Liver (tissue), 9 donors: ENCODE results near the gene CCR2. TPM values are rescaled to one million over a fixed set of nuclear protein-coding genes. Genes with fewer than 3 reads are reported as not detected.
"Not testable (repeated sequence)": the region's sequence is repeated elsewhere in the genome, so short reads cannot be mapped to it uniquely, and the experiment has no call there.

Experiments used
- DNase-seq: peaks from one replicate; pipeline ENCODE4 v3.0.0-alpha.2; 2017; ENCODE audit warnings: low spot score
- H3K27ac ChIP-seq, 2 donors: one replicate each; pipeline ENCODE4 v1.7.0; 2013; ENCODE audit warnings: inconsistent platforms in 2 of 2, low read length in 2 of 2, control low read depth in 1 of 2, low read depth in 1 of 2, mild to moderate bottlenecking in 1 of 2
- H3K27me3 ChIP-seq, 4 donors: one replicate each; pipeline versions ENCODE4 v1.6.1 to v1.7.0; 2013; ENCODE audit warnings: low read length in 3 of 4, inconsistent platforms in 1 of 4, mild to moderate bottlenecking in 1 of 4, moderate library complexity in 1 of 4; ENCODE audit not compliant: control insufficient read depth in 4 of 4, insufficient read depth in 4 of 4
- H3K36me3 ChIP-seq, 4 donors: one replicate each; pipeline versions ENCODE4 v1.6.1 to v1.7.0; 2013; ENCODE audit warnings: low read length in 3 of 4, mild to moderate bottlenecking in 3 of 4, low read depth in 1 of 4, moderate library complexity in 1 of 4; ENCODE audit not compliant: control insufficient read depth in 4 of 4, insufficient read depth in 3 of 4
- H3K4me1 ChIP-seq, 4 donors: one replicate each; pipeline versions ENCODE4 v1.6.1 to v1.7.0; 2013; ENCODE audit warnings: low read length in 3 of 4, mild to moderate bottlenecking in 3 of 4, moderate library complexity in 1 of 4; ENCODE audit not compliant: control insufficient read depth in 4 of 4, insufficient read depth in 4 of 4
- H3K4me3 ChIP-seq, 3 donors: one replicate each; pipeline versions ENCODE4 v1.6.1 to v1.7.0; 2013; ENCODE audit warnings: low read length in 3 of 3, control low read depth in 1 of 3, low read depth in 1 of 3, mild to moderate bottlenecking in 1 of 3
- H3K9ac ChIP-seq, 2 donors: one replicate each; pipeline ENCODE4 v1.7.0; 2013; ENCODE audit warnings: low read length in 2 of 2, mild to moderate bottlenecking in 2 of 2, moderate library complexity in 2 of 2, control low read depth in 1 of 2, low read depth in 1 of 2
- H3K9me3 ChIP-seq, 4 donors: one replicate each; pipeline versions ENCODE4 v1.6.1 to v1.7.0; 2013; ENCODE audit warnings: low read length in 3 of 4; ENCODE audit not compliant: control insufficient read depth in 4 of 4
- EGR1 ChIP-seq, 2 donors: IDR thresholded peaks; 2 replicates each; pipeline ENCODE4 v1.6.1; 2016 to 2018; ENCODE audit warnings: antibody characterized with exemption in 2 of 2, low read depth in 2 of 2
- FOXA1 ChIP-seq: IDR thresholded peaks from 2 replicates; pipeline ENCODE4 v1.6.1; 2016; ENCODE audit warnings: antibody characterized with exemption
- FOXA2 ChIP-seq: IDR thresholded peaks from 2 replicates; pipeline ENCODE4 v1.6.1; 2016; ENCODE audit warnings: antibody characterized with exemption
- GABPA ChIP-seq, 2 donors: IDR thresholded peaks in 1 of 2; conservative IDR thresholded peaks in 1 of 2; 2 replicates each; pipeline ENCODE4 v1.6.1; 2016; ENCODE audit warnings: antibody characterized with exemption in 2 of 2, mild to moderate bottlenecking in 1 of 2, moderate library complexity in 1 of 2
- HNF4A ChIP-seq, 2 donors: conservative IDR thresholded peaks; 2 replicates each; pipeline ENCODE4 v1.6.1; 2016; ENCODE audit warnings: antibody characterized with exemption in 2 of 2, mild to moderate bottlenecking in 2 of 2
- HNF4G ChIP-seq: IDR thresholded peaks from 2 replicates; pipeline ENCODE4 v1.6.1; 2016; ENCODE audit warnings: antibody characterized with exemption
- JUND ChIP-seq, 2 donors: IDR thresholded peaks; 2 replicates each; pipeline ENCODE4 v1.6.1; 2016; ENCODE audit warnings: antibody characterized with exemption in 2 of 2
- NR2F2 ChIP-seq: IDR thresholded peaks from 2 replicates; pipeline ENCODE4 v1.6.1; 2016; ENCODE audit warnings: antibody characterized with exemption
- RAD21 ChIP-seq, 2 donors: IDR thresholded peaks; 2 replicates each; pipeline ENCODE4 v1.6.1; 2016; ENCODE audit warnings: antibody characterized with exemption in 2 of 2, mild to moderate bottlenecking in 2 of 2
- RXRA ChIP-seq, 2 donors: IDR thresholded peaks; 2 replicates each; pipeline ENCODE4 v1.6.1; 2017 to 2018; ENCODE audit warnings: antibody characterized with exemption in 2 of 2, mild to moderate bottlenecking in 1 of 2
- SP1 ChIP-seq: IDR thresholded peaks from 2 replicates; pipeline ENCODE4 v1.6.1; 2018; ENCODE audit warnings: antibody characterized with exemption, mild to moderate bottlenecking
- TAF1 ChIP-seq: conservative IDR thresholded peaks from 2 replicates; pipeline ENCODE4 v1.6.1; 2016; ENCODE audit warnings: antibody characterized with exemption, mild to moderate bottlenecking
- YY1 ChIP-seq: IDR thresholded peaks from 2 replicates; pipeline ENCODE4 v1.6.1; 2016; ENCODE audit warnings: antibody characterized with exemption, mild to moderate bottlenecking
- WGBS: extraction: QIAGEN DNeasy Blood & Tissue Kit; methylation state at CpG from one replicate; pipeline ENCODE4 v1.1.7; 2013; 5-methylcytosine and 5-hydroxymethylcytosine counted together
- polyA plus RNA-seq, 2 donors: library from polyadenylated mRNA; stranded (reverse) in 1 of 2; unstranded in 1 of 2; fragments of 200-250 nt in 1 of 2; fragments of >200 nt in 1 of 2; fragmentation: Nextera tagmentation in 1 of 2; extraction: Ambion mirVana in 1 of 2; gene quantifications; one replicate each; pipeline versions ENCODE4 v1.2.1 to v1.2.3, GENCODE V29; 2013 to 2015
- total RNA-seq, 2 donors: library from RNA; depleted of rRNA; stranded (reverse); fragments of >200 nt; gene quantifications; one replicate each; pipeline ENCODE4 v1.2.3, GENCODE V29; 2014
- TF ChIP-seq, protein P1 (sequence below): fragments of 150-350 bp; IDR thresholded peaks from 2 replicates; pipeline ENCODE4 v1.5.1; 2017; ENCODE audit warnings: improper control_type of control experiment, low read depth, low read length; ENCODE audit not compliant: missing input control
- TF ChIP-seq, protein P2 (sequence below): IDR thresholded peaks from 2 replicates; pipeline ENCODE4 v1.6.1; 2016; ENCODE audit warnings: antibody characterized with exemption
- TF ChIP-seq, protein P3 (sequence below): IDR thresholded peaks from 2 replicates; pipeline ENCODE4 v1.6.1; 2016; ENCODE audit warnings: antibody characterized with exemption
- TF ChIP-seq, protein P4 (sequence below): IDR thresholded peaks from 2 replicates; pipeline ENCODE4 v1.6.1; 2016; ENCODE audit warnings: antibody characterized with exemption, mild to moderate bottlenecking
- donor health status: healthy.
- donor health status: healthy.
- donor health status: healthy.
- donor health status: healthy.
- donor health status: healthy.

Gene CCR2
- total and polyA plus RNA-seq, 4 donors: 0.68 to 3.4 (median 2.4) TPM

DNA sequence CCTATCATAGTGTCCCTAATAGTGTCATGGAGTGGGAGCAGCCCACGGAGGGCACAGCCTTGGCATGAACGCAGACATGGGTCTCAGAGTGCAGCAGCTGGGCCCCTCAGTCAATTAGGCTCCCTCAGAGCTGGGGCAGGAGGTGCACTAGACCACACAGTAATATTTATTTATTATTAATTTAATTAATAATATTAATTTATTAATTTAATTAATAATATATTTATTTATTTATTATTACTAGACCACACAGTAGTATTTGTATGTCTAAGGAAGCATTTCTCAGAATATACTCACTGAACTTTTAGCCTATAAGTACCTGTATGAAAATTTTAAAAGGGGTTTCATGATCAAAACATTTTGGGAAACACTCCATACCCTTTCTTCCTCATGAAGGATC, 47.7 kb downstream of the CCR2 start:
- Histone ChIP-seq H3K36me3 (no peaks in the 10 kb centered on the region), H3K9me3 (no peaks in the 10 kb centered on the region), H3K27me3 (no peaks in the 10 kb centered on the region), H3K9ac (no peak overlapping the region), H3K4me1 (peaks cover 0 to 9% (median 4%) of the 10 kb centered on the region in 4 donors), H3K4me3 (no peak overlapping the region), H3K27ac (no peak overlapping the region)
- WGBS: 89% methylated on average over 2 of the region's 2 CpGs
- DNase-seq: no peak
- TF ChIP-seq FOXA2 (no peak), RXRA (IDR thresholded peaks at IDR 0.05) (no peak), HNF4A (conservative IDR thresholded peaks at IDR 0.05) (no peak), SP1 (no peak), RAD21 (IDR thresholded peaks at IDR 0.05) (no peak), FOXA1 (no peak), JUND (IDR thresholded peaks at IDR 0.05) (no peak), HNF4G (no peak), YY1 (no peak), EGR1 (IDR thresholded peaks at IDR 0.05; ENCODE audit: low read depth in 2 of 2) (no peak), TAF1 (no peak), GABPA (IDR thresholded peaks at IDR 0.05 in 1 of 2, conservative IDR thresholded peaks at IDR 0.05 in 1 of 2) (no peak), NR2F2 (no peak)
- TF ChIP-seq, protein P1, sequence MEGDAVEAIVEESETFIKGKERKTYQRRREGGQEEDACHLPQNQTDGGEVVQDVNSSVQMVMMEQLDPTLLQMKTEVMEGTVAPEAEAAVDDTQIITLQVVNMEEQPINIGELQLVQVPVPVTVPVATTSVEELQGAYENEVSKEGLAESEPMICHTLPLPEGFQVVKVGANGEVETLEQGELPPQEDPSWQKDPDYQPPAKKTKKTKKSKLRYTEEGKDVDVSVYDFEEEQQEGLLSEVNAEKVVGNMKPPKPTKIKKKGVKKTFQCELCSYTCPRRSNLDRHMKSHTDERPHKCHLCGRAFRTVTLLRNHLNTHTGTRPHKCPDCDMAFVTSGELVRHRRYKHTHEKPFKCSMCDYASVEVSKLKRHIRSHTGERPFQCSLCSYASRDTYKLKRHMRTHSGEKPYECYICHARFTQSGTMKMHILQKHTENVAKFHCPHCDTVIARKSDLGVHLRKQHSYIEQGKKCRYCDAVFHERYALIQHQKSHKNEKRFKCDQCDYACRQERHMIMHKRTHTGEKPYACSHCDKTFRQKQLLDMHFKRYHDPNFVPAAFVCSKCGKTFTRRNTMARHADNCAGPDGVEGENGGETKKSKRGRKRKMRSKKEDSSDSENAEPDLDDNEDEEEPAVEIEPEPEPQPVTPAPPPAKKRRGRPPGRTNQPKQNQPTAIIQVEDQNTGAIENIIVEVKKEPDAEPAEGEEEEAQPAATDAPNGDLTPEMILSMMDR: no peak
- TF ChIP-seq, protein P2, sequence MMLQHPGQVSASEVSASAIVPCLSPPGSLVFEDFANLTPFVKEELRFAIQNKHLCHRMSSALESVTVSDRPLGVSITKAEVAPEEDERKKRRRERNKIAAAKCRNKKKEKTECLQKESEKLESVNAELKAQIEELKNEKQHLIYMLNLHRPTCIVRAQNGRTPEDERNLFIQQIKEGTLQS: no peak
- TF ChIP-seq, protein P3, sequence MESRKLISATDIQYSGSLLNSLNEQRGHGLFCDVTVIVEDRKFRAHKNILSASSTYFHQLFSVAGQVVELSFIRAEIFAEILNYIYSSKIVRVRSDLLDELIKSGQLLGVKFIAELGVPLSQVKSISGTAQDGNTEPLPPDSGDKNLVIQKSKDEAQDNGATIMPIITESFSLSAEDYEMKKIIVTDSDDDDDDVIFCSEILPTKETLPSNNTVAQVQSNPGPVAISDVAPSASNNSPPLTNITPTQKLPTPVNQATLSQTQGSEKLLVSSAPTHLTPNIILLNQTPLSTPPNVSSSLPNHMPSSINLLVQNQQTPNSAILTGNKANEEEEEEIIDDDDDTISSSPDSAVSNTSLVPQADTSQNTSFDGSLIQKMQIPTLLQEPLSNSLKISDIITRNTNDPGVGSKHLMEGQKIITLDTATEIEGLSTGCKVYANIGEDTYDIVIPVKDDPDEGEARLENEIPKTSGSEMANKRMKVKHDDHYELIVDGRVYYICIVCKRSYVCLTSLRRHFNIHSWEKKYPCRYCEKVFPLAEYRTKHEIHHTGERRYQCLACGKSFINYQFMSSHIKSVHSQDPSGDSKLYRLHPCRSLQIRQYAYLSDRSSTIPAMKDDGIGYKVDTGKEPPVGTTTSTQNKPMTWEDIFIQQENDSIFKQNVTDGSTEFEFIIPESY: no peak
- TF ChIP-seq, protein P4, sequence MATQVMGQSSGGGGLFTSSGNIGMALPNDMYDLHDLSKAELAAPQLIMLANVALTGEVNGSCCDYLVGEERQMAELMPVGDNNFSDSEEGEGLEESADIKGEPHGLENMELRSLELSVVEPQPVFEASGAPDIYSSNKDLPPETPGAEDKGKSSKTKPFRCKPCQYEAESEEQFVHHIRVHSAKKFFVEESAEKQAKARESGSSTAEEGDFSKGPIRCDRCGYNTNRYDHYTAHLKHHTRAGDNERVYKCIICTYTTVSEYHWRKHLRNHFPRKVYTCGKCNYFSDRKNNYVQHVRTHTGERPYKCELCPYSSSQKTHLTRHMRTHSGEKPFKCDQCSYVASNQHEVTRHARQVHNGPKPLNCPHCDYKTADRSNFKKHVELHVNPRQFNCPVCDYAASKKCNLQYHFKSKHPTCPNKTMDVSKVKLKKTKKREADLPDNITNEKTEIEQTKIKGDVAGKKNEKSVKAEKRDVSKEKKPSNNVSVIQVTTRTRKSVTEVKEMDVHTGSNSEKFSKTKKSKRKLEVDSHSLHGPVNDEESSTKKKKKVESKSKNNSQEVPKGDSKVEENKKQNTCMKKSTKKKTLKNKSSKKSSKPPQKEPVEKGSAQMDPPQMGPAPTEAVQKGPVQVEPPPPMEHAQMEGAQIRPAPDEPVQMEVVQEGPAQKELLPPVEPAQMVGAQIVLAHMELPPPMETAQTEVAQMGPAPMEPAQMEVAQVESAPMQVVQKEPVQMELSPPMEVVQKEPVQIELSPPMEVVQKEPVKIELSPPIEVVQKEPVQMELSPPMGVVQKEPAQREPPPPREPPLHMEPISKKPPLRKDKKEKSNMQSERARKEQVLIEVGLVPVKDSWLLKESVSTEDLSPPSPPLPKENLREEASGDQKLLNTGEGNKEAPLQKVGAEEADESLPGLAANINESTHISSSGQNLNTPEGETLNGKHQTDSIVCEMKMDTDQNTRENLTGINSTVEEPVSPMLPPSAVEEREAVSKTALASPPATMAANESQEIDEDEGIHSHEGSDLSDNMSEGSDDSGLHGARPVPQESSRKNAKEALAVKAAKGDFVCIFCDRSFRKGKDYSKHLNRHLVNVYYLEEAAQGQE: no peak

DNA sequence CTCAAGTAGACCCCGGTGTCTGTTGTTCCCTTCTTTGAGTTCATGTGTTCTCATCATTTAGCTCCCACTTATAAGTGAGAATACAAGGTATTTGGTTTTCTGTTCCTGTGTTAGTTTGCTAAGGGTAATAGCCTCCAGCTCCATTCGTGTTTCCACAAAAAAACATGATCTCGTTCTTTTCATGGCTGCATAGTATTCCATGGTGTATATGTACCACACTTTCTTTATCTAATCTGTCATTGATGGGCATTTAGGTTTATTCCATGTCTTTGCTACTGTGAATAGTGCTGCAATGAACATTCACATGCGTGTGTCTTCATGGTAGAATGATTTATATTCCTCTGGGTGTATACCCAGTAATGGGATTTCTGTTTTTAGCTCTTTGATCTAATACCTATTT, 49.0 kb downstream of the CCR2 start:
- not testable (repeated sequence) for DNase-seq, H3K4me1 ChIP-seq
- 87% methylated on average over 4 of the region's 4 CpGs for whole genome bisulfite sequencing

More for the DNA sequence above, 49.0 kb downstream of the CCR2 start:
- H3K9ac ChIP-seq, H3K36me3 ChIP-seq, H3K27me3 ChIP-seq, H3K27ac ChIP-seq, H3K4me3 ChIP-seq, H3K9me3 ChIP-seq: not testable (repeated sequence)
